GM10266 (cell line): ENCODE measurements around the gene FAM228B.
"Not testable (repeated sequence)": the region's sequence is repeated elsewhere in the genome, so short reads cannot be mapped to it uniquely, and the experiment has no call there.

Experiments used
- DNase-seq: peaks from one replicate; pipeline ENCODE4 v3.0.0; 2012; ENCODE audit errors: extremely low spot score
- TF ChIP-seq, protein P1 (sequence below): IDR thresholded peaks from 2 replicates; pipeline ENCODE4 v1.5.1; 2012; ENCODE audit warnings: mild to moderate bottlenecking, low read depth; ENCODE audit not compliant: control insufficient read depth, insufficient read depth; ENCODE audit errors: missing control alignments

Gene FAM228B

DNA sequence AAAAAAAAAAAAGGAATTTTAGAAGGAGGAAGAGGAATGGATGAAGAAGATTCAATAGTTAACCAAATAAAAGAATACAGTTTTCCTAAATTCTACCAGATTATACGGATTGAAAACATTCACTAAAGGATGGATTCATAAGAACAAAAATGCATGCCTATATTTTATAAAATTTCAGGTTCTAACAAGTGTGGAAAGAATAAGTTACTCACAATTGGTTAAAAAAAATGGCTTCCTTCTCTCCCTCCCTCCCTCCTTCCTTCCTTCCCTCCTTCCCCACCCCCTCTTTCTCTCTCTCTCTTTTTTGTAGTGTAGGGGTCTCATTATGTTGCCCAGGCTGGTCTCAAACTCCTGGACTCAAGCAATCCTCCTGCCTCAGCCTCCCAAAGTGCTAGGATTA is 37.0 kb upstream of the FAM228B start:
- TF ChIP-seq, protein P1, sequence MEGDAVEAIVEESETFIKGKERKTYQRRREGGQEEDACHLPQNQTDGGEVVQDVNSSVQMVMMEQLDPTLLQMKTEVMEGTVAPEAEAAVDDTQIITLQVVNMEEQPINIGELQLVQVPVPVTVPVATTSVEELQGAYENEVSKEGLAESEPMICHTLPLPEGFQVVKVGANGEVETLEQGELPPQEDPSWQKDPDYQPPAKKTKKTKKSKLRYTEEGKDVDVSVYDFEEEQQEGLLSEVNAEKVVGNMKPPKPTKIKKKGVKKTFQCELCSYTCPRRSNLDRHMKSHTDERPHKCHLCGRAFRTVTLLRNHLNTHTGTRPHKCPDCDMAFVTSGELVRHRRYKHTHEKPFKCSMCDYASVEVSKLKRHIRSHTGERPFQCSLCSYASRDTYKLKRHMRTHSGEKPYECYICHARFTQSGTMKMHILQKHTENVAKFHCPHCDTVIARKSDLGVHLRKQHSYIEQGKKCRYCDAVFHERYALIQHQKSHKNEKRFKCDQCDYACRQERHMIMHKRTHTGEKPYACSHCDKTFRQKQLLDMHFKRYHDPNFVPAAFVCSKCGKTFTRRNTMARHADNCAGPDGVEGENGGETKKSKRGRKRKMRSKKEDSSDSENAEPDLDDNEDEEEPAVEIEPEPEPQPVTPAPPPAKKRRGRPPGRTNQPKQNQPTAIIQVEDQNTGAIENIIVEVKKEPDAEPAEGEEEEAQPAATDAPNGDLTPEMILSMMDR: no peak
- no peak for DNase-seq

DNA sequence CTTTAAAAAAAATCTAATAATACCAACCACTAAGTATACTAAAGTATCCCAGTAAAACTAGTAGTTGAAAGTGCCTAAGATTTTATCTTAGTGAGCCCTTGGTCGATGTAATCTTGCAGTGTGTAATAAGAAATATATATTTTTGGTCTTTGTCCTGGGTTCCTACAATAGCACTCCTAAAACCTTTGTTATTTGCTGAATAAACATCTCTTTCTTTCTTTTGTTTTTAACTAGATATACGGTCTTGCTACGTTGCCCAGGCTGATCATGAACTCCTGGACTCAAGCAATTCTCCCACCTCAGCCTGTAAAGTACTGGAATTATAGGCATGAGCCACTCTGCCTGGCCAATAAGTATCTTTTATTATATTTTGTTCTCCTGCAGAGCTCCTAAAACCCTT is 36.2 kb upstream of the FAM228B start:
- no peak for DNase-seq
- TF ChIP-seq, protein P1: no peak

DNA sequence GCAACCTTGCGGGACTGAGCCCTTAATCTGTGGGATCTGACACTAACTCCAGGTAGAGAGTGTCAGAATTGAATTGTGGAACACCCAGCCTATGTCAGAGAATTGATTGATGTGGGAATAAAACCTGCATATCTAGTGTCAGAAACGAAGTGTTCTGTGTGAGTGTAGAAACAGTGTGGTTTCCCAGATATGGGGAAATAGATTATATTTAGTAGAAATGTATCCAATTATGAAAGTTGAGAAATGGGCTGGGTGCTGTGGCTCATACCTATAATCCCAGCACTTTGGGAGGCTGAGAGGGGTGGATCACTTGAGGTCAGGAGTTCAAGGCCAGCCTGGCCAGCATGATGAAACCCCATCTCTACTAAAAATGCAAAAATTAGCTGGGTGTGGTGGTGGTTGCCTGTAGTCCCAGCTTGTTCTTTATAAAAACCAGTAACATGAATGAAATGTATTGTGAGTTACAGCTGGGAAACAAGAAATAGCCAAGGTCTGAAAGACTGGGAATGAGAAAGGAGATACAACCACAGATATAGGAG is 34.4 kb upstream of the FAM228B start:
- TF ChIP-seq, protein P1: no peak

DNA sequence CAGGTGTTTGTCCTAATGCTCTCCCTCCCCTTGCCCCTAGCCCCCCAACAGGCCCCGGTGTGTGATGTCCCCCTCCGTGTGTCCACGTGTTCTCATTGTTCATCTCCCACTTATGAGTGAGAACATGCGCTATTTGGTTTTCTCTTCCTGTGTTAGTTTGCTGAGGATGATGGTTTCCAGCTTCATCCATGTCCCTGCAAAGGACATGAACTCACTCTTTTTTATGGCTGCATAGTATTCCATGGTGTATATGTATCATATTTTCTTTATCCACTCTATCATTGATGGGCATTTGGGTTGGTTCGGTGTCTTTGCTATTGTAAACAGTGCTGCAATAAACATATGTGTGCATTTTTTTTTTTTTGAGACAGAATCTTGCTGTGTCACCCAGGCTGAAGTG is 30.0 kb upstream of the FAM228B start:
- not testable (repeated sequence) for DNase-seq

More for the DNA sequence above, 34.4 kb upstream of the FAM228B start:
- no peak for DNase-seq

DNA sequence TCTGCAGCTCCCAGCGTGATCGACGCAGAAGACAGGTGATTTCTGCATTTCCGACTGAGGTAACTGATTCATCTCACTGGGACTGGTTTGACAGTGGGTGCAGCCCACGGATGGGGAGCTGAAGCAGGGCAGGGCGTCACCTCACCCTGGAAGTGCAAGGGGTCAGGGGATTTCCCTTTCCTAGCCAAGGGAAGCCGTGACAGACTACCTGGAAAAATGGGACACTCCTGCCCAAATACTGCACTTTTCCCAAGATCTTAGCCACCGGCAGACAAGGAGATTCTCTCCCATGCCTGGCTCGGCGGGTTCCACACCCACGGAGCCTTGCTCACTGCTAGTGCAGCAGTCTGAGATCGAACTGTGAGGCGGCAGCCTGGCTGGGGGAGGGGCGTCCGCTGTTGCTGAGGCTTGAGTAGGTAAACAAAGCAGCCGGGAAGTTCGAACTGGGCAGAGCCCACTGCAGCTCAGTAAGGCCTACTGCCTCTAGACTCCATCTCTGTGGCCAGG is 28.0 kb upstream of the FAM228B start:
- not testable (repeated sequence) for DNase-seq

DNA sequence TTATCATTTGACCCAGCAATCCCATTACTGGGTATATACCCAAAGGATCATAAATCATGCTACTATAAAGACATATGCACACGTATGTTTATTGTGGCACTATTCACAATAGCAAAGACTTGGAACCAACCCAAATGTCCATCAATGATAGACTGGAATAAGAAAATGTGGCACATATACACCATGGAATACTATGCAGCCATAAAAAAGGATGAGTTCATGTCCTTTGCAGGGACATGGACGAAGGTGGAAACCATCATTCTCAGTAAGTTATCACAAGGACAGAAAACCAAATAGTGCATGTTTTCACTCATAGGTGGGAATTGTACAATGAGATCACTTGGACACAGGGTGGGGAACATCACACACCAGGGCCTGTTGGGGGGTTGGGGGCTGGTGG is 22.5 kb upstream of the FAM228B start:
- not testable (repeated sequence) for DNase-seq

DNA sequence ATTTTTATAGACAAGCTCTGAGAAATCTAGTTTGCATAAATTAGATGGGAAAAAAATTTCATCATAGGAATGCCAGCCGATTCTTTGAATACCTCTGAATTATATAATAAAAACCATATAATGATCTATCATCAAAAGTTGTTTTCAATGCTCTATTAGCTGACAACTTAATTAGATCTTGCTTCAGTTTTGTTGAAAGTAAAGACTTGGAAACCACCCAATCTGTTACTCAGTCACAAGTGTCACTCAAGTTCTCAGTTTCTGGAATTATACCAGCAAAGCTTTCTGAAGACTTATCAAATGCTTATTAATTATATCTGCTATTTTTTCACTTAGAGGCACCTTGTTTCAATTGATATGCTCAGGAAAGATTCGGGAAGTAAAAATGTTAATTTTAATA is 21.3 kb upstream of the FAM228B start:
- no peak for DNase-seq
- TF ChIP-seq, protein P1: no peak

DNA sequence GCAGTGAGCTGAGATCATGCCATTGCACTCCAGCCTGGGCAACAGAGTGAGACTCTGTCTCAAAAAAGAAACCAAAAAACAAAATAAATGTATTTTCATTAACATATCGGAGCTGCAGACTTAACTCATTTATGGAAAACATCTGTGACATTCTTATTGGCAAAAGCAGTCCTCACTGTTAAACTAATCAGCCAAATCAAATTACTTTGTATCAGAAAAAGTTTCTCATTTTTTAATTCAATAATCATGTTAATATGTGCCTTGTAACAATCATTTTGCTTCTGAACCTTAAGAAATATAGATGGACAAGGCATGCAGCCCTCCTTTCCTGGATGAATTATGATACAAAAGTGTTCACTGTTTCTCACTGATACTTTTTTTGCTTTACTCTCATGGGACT is 20.6 kb upstream of the FAM228B start:
- TF ChIP-seq, protein P1: no peak
- DNase-seq: no peak

DNA sequence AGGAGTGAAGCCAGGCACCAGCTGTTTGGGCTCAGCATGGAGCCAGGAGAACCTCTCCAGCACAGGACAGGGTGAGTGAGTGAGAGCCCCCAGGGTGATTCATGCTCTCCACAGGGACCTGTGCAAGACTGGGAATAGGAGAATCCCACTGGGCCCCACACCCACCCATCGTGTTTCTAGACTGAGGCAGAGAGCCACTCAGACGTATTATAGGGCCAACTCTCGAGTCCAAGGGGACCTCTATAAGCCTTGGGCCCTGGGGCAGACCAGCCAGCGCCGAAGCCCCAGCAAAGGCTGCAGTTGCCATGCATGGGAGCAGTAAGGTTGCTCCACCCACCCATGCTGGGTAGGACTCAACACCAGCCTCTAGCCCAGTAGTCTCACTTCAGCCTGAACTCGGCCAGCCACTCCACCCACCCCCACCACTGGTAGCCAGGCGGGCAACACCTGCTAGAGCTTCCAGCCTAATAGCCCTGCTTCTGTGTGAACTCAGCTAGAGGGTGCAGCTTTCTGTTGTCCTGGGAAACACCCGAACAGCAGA is 19.1 kb upstream of the FAM228B start:
- TF ChIP-seq, protein P1: no peak
- no peak for DNase-seq
